Hematopoietic multipotent progenitor cell treated with erythropoietin and hydrocortisone succinate and interleukin-3 and kit ligand, for 15 days (in vitro differentiated cells): Measurements from ENCODE around the gene EIF4A2.
"Not testable (repeated sequence)": the region's sequence is repeated elsewhere in the genome, so short reads cannot be mapped to it uniquely, and the experiment has no call there.

ENCODE experiments used
- DNase-seq: peaks from one replicate; pipeline ENCODE4 v3.0.0-alpha.2; 2015; ENCODE audit warnings: low spot score

Gene EIF4A2

DNA sequence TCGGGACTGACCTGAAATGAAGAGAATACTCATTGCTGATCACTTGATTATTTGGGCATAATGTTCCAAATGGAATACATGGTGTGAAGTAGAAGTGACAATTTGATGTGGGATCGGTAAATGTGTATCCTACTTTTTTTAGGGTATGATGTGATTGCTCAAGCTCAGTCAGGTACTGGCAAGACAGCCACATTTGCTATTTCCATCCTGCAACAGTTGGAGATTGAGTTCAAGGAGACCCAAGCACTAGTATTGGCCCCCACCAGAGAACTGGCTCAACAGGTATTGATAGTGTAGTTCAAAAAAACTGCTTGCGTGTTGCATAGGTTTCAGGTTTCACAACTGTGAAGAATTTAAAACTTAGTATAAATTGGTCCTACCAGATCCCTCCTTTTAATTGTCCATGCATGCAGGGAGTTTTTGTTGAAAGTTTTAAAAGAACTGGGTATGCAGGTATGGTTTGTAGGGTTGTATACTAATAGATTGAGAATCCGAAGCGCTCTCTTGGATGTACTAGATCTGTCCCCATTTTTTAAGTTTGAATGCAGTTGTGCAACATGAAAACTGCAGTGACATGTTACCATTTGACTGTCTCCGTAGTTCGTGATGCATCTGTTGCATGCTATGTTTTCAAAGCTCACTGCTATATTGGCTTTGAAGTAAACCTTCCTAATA is 1.6 kb downstream of the EIF4A2 start:
- no peak for DNase-seq

- DNase-seq = no peak
These were observed 2.2 kb downstream of the EIF4A2 start for GRCh38 chr3:186785495-186786018.

DNA sequence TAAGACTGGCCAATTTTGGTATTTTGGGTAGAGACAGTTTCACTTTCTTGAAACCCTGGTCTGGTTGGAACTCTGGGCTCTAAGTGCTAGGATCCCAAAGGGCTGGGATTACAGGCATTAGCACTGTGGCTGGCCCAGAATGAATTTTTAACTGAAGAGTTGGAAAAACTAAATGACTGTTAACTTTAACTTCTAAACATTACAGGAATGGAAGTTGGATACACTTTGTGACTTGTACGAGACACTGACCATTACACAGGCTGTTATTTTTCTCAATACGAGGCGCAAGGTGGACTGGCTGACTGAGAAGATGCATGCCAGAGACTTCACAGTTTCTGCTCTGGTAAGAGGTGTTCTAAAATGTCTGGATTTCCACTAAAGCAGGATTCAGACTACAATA is 3.5 kb downstream of the EIF4A2 start:
- no peak for DNase-seq

GRCh38 chr3:186787642-186788481 is 4.5 kb downstream of the EIF4A2 start:
- no peak for DNase-seq

DNA sequence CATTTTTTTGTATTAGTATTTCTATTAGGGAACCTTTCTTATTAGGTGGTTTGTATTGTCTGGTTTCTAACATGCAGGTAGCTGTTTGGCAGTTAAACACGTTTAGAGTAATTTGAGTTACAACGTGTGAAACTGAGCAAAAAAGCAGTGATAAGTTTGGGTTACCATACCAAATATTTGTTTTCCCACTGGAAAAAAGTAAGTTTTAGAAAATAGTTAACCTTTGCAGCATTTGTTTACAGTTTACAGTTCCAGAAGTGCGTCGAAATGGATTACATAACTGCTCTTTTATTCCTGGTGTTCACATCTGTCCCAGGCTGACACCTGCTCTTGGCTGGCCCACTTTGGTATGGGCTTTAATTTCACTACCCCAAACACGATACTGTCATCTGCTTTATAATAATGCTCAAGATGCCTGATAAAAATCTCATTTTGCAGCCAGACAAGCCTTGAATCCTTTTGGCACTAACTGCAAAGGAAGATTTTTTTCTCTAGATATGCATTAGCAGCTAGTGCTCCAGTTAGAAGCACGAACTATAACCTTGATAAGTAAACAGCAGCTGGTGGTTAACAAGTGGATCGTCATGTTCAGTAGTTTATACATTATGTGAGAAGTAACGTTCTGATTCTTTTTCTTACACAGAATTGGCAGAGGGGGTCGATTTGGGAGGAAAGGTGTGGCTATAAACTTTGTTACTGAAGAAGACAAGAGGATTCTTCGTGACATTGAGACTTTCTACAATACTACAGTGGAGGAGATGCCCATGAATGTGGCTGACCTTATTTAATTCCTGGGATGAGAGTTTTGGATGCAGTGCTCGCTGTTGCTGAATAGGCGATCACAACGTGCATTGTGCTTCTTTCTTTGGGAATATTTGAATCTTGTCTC is 5.3 kb downstream of the EIF4A2 start:
- DNase-seq = no peak

GRCh38 chr3:186789554-186790260 is 6.3 kb downstream of the EIF4A2 start:
- no peak for DNase-seq

DNA sequence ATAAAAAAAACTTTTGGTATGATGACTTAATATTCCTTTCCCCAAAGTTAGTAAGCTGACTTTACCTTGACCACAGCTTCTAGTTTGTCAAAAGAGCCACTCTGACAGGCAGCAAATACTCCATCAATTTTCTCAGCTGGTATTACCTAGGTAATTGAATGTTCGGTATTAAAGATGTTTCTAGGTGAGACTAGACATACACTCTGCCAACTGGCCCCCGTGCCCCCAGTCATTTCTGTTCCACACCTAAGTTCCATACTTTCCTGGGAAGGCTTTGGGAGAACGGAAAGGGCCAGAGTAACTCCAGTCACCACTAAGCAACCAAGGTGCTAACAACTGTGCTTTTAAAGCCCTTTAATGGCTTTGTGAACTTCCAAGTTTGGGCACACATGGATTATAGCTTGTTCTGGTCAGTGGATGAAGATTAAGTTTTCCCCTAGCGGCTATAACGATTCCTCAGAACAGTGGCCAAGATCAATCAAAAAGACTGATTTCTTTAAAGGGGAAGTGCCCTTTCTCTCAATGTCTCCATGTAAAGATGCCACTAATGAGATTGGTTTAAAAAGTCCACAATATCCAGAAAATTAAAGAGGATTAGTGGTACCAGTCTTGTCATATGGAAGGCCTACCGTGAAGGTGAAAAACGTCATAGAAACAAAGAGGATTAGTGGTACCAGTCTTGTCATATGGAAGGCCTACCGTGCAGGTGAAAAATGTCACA is 7.0 kb downstream of the EIF4A2 start:
- DNase-seq = no peak

DNA sequence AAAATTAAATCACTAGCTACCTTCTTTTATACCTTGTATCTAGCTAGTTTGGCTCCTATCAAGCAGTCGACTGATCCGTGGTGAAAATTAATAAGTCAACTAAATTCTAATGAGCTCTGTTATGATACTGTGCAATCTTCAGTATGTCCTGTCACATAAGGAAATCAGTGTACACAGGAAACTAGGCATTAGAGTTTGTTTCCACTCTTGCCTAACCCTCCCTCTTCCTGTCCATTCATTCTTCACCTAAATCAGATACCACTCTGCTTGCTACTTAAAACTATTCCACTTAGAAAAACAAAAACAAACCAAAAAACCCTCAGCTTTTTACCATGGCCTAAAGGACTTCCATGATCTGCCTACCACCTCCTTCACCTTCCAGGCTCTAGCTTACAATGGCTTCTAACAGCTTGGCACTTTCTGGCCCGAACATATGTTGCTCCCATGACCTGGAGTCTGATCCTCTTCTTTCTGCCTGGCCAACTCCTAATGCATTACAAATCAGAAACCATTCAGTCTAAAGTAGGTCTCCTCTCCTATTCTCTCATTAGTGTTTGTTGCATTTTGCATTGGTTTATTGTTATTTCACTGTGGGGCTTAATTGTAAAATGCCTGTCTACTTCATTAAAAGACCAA is 15.0 kb downstream of the EIF4A2 start:
- no peak for DNase-seq

DNA sequence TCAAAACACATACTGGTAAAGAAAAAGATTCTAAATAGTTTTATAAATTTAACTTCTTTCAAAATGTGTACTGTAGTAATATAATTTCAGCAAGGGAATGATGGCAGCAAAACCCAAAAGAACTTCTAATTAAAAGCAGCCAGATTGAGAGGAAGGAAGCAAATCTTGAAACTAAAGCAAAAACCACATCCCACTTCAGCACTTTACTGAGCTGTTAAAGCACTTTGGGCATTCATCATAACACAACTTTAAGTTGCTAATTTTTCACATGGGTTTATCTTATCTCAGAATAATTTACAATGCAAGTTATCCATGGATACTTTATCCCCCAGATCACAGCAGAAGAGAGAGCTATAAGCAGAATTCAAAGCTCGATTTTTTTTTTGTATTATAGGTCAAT is 16.9 kb downstream of the EIF4A2 start:
- DNase-seq = no peak

DNA sequence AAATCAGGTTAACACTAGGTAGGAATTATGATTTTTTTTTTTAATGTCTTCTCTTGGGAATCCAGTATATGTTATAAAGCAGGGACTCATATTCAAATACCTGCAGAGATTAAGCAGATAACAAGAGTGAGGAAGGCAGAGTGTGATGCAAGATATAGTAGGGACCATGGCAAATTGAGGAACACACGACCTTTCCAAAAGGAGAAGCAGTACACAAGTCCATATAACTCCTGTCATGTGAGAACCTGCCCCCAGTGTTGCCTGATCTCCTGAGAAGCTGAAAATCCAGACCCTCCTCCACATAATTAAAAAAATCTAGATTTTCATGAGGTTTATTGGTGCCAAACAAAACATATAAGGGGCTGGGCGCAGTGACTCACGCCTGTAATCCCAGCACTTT is 19.3 kb downstream of the EIF4A2 start:
- no peak for DNase-seq

- not testable (repeated sequence) for DNase-seq
These were observed 20.1 kb downstream of the EIF4A2 start for GRCh38 chr3:186803447-186803846.

DNA sequence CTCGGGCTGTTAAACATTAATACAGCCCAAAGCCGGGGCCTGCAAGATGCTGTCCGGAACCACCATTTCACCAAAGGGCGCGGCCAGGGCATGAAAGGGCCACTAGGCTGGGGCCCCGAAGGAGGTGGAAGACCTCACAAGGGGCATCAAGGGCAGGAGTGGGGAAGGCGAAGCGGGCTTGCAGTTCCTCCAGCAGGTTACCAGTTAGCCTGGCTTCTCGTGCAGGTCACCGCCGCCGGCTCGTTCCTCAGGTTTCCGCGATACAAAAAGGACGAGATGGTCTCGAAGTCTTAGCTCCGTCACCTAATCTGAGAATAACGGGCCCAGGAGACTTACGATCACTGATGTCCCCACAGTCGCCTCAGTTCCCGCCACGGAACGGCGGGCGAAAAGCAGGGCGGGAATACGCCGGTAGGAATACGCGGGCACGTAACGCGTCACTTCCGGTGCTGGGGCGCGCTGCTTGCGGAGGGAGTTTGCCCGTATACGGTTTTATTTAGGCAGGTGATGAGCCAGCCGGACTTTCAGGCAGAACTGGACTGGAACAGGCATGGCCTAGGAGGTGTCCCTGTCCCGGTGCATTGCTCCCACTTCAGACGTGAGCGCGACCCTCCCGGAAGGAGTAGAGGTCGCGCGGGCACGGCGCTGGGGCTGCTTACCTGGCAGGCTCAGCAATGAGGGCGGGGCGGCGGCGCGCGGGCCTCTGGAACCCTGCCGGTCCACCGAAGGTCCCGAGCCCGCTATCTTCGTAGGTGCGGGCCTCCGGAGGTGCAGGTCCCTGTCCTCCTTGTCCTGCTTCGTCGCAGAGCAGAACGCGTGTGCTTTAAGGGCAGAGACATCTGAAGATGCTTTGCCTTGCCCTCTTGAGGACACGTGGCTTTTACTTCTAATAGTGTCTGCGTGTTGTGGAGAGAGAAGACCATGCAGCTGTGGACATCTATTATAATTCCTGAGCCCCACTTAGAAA is 23.0 kb downstream of the EIF4A2 start, which contains the start of gene RFC4:
Gene RFC4 (minus strand): TSS at position 394 of the 967 bp plus-strand sequence. CDS start 1,769 bp downstream, outside the sequence.
- peak; percentile 87 for DNase-seq

DNA sequence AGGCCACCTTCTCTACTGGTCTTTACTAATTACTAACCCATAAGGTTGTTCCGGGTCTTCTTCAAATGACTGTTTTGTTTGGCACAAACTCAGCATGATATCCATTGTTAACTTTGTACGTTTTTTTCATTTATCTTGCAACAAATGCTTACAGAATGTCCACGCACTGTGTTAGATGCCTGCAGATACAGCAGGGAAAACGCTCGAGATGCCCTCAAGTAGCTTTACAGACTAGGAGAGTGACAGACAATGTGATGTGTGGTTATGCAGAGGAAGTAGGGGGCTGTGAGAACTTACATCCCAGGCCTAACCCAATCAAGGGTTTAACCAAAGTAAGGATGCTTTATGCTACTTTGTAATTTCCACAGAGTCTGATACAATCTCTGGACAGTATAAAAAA is 23.9 kb downstream of the EIF4A2 start:
- no peak for DNase-seq

DNA sequence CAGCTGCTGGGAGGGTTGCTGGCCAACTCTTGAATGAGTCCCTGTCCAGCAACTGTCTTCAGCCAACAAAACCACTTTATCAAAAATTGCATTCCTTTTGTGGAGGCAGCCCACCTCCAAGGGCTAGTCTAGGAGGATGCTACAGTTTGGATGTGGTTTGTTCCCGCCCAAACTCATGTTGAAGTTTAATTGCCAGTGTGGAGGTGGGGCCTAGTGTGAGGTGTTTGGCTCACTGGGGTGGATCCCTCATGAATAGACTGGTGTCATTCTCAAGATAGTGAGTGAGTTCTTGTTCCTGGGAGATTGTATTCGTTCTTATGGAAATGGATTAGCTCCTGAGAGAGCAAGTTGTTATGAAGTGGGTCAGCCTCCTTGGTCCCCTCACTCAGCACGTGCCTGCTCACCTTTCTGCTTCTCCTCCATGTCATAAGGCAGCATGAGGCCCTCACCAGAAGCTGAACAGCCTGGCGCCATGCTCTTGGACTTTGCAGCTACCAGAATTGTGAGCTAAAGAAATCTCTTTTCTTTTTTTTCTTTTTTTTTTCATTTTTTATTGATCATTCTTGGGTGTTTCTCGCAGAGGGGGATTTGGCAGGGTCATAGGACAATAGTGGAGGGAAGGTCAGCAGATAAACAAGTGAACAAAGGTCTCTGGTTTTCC is 27.1 kb downstream of the EIF4A2 start:
- DNase-seq = no peak

GRCh38 chr3:186811313-186811712 is 27.9 kb downstream of the EIF4A2 start:
- DNase-seq = not testable (repeated sequence)

DNA sequence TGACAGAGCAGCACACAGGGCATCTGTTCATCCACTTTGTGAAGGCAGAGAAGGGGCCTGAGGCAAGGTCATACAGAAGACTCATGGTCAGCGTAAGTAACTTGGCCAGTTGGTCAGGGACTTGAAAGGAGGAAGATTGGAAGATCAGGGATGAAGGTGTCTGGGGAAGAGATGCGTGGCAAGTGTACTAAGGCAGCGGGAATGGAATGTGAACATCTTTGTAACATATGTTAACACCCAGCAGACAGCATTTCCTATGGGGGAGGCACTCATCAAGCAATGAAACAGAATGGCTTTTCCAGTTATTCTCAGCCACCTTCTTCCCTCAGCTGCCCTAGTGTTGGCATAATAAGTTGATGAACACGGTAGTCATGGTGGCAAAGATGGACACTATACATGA is 30.7 kb downstream of the EIF4A2 start:
- DNase-seq = no peak

DNA sequence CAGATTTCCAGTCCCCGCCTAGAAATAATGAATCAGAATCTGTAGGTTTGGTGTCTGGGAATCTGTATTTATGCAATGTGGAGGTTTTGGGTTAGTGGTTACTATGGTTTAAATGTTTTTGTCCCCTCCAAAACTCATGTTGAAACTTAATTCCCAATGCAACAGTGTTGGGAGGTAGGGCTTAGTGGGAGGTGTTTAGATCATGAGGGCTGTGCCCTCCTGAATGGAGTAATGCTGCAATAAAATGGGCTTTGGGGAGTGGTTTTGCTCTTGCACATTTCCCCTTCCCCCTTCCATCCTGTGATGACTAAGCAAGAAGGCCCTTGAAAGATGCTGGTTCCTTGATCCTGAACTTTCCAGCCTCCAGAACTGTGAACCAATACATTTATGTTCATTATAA is 32.1 kb downstream of the EIF4A2 start:
- no peak for DNase-seq

- DNase-seq = no peak
These were observed 35.1 kb downstream of the EIF4A2 start for GRCh38 chr3:186818516-186818915.

GRCh38 chr3:186818956-186819355 is 35.6 kb downstream of the EIF4A2 start:
- no peak for DNase-seq
